GM18909 (cell line): ENCODE results near the gene SLC34A3.
A peak's percentile ranks its signal among the peaks of the same experiment; 100 is the strongest.
"Not testable (repeated sequence)": the region's sequence is repeated elsewhere in the genome, so short reads cannot be mapped to it uniquely, and the experiment has no call there.

Experiments used
- ATAC-seq: cut with Tn5 transposase; IDR thresholded peaks from one replicate; pipeline ENCODE4 v1.9.1; 2021; ENCODE audit warnings: mild to moderate bottlenecking; ENCODE audit not compliant: unreplicated experiment, poor library complexity

Gene SLC34A3

DNA sequence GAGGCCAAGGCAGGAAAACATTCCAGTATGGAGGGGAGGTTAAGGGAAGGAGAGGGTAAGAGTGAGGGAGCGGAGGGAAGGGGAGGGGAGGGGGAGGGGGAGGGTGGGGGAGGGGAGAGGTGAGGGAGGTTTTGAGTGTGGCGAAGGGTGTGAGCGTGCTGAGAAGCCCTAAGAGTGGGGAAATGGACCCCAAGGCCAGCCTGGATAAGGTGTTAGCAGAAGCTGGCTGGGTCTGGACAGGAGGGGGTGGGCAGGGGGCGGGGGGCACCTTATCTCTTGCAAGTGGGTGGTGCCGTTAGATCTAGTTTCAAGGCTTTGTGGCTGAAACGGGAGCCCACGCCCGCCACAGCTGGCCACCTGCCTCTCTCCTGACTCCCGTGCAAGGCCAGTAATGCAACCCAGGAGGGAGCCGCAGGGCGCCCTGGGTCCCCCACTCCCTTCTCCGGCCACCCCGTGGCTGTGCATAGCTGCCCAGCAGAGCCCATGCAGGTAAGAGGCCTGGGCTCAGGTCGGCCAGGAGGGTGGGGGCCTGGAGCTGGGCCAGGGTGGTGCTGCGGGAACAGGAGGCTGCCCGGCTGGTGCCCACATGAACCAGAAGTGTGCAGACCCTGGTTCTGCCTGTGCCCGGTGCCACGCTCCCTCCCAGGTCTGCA, 2.7 kb upstream of the SLC34A3 start:
- ATAC-seq = no peak

DNA sequence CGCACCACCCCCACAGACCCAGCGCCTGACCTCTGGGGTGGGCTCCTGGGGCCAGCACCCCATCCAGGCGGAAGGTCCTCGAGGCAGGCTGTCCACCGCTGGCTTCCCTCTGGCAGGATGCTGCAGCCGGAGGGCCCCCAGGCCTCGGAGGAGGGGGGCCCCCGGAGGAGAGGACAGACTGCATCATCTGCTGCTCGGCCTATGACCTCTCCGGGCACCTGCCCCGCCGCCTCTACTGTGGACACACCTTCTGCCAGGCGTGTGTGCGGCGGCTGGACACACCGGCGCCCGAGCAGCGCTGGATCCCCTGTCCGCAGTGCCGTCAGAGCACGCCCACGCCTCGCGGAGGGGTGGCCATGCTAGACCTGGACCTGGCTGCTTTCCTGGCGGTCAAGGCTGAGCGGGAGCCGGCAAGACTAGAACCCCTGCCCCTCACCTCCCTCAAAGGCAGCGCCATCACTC, 2.2 kb upstream of the SLC34A3 start:
- no peak for ATAC-seq

DNA sequence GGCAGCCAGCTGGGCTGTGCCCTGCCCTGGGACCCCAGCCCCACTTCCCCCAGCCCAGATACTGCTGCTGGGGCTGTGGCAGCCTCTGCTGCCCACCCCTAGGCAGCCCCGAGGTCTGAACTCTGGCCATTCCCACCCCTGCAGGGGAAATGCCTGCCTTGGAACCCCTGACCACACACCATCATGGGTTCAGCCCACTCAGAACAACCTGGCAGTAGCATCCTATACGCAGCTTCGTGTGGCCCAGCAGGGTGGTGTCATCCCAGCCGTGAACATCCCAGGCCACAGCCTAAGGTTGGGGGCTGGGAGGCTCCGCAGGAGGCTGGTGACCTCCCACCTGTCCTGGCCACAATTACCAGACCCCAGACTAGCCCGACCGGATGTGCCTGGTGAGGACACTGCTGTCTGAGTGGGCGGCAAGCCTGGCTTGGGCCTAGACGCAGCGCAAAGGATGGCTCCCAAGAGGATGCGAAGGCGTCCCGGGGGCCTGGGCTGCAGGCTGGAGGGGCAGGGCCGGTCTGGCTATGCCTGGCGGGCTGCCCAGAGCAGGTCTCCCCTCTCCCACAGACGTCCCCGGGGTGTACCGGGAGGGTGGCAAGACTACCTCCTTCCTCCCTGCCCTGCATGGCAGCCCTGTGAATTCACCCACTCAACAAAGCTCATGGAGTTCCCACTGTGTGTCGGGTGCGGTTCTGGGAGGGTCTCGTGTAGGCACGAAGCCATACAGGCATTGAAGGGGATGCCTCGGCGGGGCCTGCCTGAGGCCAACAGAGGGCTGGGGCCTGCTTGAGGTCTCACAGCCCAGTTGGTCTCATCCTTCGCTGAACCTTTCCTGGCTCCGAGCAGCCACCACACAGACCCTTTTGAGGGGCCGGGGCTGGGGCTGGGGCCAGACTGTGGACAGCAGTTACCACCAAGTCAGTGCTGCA, 1.5 kb upstream of the SLC34A3 start:
- no peak for ATAC-seq

DNA sequence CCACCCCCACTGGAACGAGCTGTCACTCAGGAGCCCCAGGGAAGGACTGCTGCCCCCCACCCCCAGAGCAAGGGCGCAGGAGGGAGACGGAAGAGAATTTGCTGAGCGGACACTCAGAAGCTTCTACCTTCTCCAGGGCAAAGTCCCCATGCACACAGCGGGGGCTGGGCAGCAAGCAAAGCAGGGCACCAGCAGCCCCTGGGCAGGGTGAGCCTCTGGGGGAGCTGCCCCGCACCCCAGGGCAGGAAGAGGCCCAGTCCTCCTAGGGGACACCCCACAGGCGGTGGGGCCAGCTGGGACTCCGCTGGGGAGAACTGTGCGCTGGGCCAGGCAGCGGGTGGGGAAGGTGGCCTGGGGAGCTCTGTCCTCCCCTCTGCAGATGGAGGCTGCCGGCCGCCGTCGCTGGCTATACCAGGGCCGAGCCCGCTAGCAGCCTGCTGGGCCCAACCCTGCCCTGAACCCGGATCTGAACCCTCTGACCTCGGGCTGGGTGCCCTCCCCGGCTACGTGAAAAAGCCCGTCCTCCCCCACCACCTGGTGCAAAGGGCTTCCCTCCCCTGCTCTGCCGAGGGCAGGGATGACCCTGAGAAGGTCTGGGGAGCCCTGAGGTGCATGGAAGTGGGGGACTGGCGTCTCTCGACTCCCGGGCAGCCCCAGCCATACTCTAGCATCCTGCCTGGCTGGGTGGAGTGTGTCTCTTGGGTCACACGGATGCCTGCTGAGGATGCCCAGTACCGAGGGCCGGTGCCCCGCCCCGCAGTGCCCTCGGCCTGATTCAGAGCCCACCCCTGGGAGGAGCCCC, 597 bp upstream of the SLC34A3 start:
- ATAC-seq = no peak

DNA sequence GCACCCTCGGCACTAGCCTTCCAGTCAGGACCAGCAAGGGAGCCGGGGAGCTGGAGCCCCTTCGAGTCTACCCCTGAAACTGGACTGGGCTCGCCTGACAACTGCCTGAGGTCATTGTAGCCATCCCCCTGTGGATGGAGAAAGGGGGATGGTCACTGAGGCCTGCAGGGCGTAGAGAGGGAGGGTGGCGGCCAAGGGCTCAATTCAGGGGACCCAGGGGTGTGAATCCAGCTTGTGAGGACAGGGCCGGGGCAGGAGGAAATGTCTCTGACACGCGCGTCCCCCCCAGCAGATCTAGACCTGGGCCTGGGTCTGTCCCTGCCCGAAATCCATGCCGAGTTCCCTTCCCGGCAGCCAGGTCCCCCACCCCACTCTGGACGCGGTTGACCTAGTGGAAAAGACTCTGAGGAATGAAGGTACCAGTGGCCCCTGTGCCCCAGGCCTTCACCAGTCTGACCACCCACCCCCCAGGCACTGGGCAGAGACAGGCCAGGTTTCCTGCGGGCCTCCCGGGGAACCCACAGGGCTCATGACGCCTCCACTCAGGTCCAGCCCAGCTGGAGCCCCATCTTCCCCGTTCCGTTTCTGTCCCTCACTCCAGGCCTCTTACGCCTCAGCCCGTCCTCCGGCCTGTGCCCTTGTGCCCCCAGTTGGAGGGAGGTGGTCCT, 805 bp downstream of the SLC34A3 start:
- no peak for ATAC-seq

DNA sequence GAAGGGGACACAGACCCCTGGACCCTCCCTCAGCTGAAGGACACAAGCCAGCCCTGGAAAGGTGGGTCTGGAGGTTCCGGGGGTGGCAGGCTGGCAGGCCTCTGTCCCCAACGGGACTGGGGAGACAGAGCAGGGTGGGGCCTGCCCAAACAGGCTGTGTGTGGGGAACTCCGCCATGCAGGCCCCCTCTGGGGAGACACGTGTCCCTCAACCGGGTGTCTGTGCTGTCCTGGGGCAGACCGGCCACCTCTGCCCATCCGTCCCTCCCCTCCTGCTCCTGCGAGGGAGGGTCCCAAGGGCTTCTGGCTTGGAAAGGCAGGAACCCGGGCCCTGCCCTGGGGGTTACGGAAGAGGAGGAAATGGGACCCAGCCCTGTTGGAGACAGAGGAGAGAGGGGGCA, 1.4 kb downstream of the SLC34A3 start:
- no peak for ATAC-seq

DNA sequence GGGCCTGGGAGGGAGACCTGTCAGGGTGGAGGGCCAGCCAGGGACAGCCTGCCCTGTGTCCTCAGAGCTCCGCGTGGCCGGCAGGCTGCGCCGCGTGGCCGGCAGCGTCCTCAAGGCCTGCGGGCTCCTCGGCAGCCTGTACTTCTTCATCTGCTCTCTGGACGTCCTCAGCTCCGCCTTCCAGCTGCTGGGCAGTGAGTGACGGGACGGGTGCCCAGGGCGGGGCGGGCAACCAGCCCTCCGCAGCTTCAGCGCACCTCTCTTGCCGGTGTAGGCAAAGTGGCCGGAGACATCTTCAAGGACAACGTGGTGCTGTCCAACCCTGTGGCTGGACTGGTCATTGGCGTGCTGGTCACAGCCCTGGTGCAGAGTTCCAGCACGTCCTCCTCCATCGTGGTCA, 1.8 kb downstream of the SLC34A3 start:
- ATAC-seq = no peak

DNA sequence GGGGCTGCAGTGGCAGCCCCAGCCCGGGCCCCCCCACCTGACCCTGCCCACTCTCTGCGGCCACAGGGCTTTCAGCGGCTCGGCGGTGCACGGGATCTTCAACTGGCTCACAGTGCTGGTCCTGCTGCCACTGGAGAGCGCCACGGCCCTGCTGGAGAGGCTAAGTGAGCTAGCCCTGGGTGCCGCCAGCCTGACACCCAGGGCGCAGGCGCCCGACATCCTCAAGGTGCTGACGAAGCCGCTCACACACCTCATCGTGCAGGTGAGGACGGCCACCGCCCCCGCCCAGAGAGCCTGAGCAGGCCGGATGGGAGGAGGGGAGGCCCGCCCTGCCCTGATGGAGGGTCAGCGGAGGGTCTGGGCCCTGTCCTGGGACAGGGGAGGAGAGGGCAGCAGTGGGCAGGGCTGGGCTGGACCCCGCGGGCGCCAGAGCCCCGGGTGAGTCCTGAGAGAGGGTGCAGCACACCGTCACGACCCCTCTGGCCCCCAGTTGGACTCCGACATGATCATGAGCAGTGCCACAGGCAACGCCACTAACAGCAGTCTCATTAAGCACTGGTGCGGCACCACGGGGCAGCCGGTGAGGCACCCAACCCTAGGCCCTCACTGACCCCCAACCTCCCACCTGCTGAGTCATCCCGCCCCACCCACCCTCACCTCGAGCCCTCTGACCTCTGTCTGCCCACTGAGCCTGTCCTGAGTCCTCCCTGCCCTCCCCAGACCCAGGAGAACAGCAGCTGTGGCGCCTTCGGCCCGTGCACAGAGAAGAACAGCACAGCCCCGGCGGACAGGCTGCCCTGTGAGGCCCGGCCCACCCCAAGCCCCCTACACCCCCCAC, 2.7 kb downstream of the SLC34A3 start:
- no peak for ATAC-seq

DNA sequence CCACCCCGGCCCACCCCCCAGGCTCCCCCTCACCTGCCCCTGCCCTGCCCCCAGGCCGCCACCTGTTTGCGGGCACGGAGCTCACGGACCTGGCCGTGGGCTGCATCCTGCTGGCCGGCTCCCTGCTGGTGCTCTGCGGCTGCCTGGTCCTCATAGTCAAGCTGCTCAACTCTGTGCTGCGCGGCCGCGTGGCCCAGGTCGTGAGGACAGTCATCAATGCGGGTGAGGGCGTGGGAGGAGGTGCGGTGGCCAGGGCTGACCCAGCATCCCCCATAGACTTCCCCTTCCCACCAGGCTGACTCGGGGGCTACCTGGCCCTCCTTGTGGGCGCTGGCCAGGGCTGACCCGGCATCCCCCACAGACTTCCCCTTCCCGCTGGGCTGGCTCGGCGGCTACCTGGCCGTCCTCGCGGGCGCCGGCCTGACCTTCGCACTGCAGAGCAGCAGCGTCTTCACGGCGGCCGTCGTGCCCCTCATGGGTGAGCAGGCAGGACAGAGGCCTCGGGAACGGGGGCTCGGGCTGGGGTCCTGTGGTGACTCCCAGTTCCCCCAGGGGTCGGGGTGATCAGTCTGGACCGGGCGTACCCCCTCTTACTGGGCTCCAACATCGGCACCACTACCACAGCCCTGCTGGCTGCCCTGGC, 3.5 kb downstream of the SLC34A3 start:
- ATAC-seq = no peak

DNA sequence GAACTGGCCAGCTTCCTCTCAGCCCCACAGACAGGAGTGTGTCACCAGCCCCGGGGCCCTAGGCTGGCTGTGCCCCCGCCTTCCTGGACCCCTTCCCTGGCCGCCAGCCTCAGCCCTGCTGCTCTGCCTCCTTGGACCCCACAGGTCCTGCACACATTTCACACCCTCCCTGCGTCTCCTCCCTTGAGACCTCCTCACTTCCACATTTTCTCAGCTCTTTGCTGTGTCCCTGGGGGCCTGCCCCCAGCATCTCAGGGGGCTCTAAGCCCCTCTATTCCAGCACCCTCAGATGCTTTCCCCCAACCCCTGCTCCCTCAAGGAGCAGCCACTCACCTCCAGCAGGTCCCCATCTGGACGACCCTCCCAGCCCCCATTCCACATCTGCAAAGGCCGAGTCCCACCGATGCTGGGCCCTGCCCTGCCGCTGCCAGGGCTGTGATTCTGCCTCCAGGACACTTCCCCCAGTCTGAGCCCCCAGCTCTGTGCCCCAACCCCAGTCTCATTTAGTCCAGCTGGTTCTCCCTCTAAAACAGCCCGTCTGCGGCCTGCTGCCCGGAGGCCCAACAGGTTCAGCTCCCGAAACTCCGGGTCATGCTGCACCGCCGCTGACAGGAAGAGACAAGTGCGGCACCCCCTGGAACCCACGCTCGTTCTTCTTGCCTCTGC, 4.2 kb downstream of the SLC34A3 start:
- ATAC-seq = no peak

DNA sequence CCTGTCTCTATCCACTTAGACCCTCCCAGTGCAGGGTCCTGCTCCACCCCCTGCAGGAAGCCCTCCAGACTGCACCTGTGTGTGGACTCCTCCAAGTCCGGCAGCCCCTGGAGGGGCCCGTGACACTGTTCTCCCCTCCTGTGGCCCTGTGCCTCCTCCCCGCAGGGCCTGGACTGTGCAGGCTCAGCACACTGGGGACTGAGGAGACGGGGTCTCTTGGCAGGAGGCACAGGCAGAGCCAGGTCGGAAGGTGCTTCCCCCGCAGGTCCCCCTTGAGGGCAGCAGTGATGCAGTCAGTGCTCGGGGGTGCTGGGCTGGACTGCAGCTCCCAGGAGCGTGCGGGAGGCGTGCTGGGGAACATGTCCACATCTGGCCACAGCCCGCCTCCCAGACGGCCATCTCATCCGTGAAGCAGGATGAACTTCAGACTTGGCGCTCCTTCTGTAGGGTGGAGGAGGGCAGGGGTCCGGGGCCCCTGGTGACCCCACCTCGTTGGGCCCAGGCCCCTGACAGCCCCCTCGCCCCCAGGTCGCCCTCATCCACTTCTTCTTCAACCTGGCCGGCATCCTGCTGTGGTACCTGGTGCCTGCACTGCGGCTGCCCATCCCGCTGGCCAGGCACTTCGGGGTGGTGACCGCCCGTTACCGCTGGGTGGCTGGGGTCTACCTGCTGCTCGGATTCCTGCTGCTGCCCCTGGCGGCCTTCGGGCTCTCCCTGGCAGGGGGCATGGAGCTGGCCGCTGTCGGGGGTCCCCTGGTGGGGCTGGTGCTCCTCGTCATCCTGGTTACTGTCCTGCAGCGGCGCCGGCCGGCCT, 4.9 kb downstream of the SLC34A3 start:
- no peak for ATAC-seq

DNA sequence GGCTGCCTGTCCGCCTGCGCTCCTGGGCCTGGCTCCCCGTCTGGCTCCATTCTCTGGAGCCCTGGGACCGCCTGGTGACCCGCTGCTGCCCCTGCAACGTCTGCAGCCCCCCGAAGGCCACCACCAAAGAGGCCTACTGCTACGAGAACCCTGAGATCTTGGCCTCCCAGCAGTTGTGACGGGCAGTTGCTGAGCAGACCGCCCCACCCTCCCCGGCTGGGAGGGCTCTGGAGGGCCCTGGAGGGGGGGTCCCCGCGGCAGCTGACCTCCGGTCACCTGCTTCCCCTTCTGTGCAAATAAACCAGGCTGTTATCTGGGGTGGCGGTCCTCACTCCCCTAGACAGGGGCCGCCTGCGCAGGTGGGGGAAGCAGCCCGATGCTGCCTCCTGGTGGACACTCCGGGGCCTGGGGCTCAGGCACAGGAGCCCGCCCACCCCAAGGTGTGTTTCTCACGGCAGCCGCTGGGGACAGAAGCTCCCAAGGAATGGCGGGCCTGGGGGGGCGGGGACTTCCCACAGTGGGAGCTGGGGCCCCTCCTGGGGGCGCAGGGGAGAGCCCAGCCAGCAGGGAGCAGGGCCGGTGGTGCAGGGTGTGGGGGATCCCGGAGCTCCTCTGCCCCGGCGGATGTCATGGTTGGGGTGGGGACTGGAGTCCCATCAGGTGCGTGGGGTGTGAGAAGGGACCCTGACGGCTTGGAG, 5.7 kb downstream of the SLC34A3 start:
- ATAC-seq = peak; percentile 18

DNA sequence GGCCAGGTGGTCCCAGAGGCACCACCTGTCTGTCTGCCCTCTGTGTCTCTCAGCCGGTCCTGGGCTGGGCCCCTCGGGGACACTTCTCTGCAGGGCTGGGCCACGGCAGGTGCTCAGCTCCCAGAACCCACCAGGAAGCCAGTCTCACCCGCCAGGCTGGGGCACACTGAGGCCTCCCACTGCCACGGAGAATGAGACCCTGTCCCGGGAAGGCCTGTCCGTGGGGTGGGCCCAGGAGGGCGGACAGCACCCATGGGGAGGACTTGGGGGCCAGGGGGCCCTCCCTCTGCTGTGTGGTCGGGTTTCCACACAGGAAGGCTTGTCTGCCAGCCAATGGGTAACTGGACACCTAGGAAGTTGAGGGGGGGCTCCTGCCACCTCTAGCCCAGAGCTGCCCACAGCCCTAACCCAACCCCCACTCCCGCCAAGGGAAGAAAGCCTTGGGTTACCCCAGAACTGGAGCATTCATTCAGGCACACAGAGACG, 6.3 kb downstream of the SLC34A3 start:
- ATAC-seq = no peak

DNA sequence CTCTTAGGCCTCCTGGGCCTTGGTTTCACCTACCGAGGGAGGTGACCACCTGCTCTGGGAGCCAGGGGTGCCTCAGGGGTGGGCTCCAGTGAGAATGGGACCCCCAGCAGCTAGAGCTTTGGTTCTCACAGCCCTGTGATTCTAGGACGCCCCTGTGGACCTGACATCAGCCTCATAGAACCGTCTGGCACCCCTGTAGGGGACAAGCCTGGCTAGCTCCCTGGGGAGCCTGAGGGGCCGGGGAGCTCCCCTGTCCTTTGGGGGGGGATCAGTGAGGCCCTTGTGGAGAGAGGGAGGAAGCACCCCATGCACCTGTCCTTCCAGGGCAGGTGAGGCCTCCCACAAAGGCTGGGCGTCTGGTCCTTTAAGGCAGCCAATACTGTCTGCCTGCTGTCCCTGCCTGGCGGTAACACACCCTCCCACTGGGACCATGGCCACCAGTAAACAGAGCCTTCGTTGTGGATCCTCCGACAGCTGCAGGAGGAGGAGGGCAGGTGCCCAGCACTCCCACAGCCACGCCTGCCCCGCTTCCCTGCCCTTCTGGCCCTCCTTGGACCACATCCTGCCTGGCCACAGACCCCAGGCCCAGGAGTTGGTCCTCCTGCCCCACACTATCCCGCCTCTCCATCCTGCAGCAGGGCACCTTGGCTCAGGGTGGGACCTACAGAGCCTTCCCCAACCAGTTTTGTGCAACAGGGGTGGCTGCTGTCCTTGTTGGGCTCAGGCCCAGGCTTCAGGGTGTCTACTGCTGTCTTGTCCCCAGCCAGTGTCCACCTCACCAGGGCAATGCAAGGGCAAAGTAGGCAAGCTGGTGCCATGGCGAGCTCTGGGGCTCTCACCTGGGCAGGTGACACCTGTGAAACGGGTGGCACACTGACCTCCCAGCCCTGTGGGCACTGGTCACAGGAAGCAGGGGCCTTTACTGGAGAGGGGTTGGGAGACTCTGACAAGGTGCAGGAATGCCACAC, 7.3 kb downstream of the SLC34A3 start:
- ATAC-seq = no peak

DNA sequence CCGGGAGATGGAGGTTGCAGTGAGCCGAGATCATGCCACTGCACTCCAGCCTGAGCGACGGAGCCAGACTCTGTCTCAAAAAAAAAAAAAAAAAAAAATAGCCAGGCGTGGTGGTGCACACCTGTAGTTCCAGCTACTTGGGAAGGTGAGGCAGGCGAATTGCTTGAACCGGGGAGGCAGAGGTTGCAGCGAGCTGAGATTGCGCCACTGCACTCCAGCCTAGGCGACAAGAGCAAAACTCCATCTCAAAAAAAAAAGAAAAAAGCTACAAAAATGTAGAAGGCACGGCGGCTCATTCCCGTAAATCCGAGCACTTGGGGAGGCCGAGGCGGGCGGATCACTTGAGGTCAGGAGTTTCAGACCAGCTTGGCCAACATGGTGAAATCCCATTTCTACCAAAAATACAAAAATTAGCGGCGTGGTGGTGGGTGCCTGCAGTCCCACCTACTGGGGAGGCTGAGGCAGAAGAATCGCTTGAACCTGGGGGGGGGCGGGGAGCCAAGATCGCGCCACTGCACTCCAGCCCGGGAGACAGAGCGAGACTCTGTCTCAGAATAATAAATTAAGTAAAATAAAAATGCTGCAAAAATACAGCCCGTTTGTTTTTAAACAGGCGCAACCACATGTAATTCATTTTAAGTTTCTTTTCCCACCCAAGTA, 9.0 kb downstream of the SLC34A3 start:
- ATAC-seq = not testable (repeated sequence)
